ENCODE measurements around the gene KLHDC7B. TPM values are rescaled to one million over a fixed set of nuclear protein-coding genes. Genes with fewer than 3 reads are reported as not detected.
A peak's percentile ranks its signal among the peaks of the same experiment; 100 is the strongest.

The KLHDC7B gene
- total RNA-seq, 1 donor from 2014 or later, result not detected

GRCh38 chr22:50577987-50578775 is 32.5 kb downstream of the KLHDC7B start, which contains the start of gene CPT1B:
Gene CPT1B (minus strand): TSS chr22:50578427. CDS start chr22:50577915, 512 bp downstream.
- DNase-seq (ENCODE audit: missing footprints), result no peak
- intact Hi-C loops (cut with DNase I), result loop anchor here (1.0 to 2.0 kb wide), 2 partner anchors 15 to 43 kb away; no protein-coding TSS in a partner anchor
- ATAC-seq, result peak; percentile 29

DNA sequence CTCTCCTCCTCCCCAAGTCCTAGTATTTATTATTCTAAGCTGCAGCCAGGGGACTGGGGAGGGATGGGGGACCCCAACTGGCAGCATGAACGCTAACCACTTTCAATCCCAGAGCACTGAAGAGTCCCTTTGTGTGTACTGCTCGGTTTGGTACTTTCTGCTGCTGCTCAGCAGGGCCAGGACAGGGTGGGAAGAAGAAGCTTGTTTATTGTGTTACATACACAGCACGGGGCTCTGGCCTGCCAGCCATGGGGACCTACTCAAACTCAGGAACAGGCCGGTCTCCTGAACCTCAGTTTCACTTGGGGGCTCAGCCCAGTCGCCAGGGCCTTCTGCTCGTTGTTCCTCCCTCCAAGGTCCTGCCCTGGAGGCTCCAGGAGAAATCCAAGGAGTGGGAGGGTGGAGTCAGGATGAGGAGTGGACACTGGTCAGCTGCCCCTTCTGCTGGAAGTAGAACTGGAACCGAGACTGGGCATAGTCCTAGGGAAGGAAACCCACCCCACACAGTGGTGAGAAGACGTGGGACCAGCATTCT is 33.1 kb downstream of the KLHDC7B start:
- DNase-seq (ENCODE audit: missing footprints), result no peak
- no peak for ATAC-seq
- intact Hi-C loops (cut with DNase I), result loop anchor here (1.0 kb wide), 1 partner anchor 16 kb away; no protein-coding TSS in a partner anchor

DNA sequence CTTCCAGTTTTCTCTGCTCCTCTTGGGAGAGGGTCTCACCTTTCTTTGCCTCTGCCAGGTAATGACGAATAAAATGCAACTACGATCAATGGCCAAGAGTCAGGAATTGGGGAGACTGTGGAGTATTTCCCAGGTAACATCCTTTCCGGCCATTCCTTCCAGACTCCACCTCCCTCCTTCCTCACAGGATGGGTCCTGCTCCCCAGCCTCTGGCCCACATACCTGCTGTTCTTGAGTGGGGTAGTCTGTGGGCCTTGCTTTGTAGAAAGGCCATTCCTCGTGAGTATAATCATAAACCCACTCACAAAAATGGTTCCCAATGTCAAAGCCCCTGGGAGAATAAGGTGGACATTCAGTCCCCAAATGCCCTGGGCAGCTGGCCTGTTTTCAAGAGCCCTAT is 34.1 kb downstream of the KLHDC7B start:
- DNase-seq (ENCODE audit: missing footprints) (no peak), ATAC-seq (no peak)
- intact Hi-C loops (cut with DNase I), result loop anchor here (5.0 kb wide), 1 partner anchor 72 kb away; the partner anchor contains the start of genes LMF2 and NCAPH2

DNA sequence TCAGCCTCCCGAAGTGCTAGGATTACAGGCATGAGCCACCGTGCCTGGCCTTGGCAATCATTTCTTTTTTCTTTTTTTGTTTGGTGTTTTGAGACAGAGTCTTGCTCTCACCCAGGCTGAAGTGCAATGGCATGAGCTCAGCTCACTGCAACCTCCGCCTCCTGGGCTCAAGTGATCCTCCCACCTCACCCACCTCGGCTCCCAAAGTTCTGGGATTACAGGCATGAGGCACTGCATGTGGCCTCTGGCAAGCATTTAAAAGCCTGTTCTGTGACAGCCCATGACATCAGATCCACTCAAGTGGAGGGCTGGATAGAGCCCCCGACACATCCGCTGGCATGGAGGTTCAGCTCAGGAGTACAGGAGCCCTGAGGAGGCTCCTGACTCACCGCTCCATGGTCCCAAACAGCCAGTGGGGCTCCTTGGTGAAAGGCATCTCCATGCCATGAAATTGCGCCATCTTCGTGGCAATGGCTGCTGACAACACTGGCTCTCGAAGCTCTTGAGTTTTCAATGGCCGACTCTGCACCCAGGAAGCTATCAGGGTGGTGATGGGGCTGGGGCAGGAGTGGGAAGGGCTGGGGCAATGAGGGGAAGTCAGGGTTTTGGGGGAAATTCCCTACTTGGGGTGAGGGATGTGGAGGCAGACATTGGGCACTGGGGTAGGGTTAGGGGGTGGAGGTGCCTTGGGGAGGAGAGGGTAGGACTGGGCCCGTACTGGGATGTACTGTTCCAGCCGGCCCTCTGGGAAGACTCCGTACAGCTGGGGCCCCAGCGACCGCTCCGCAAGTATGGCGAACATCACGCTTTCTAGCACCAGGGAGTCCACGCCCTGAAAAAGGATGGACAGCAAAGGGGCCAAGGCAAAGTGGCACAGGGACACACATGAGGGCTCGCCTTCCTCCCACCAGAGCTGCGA is 35.6 kb downstream of the KLHDC7B start:
- ATAC-seq, result no peak
- intact Hi-C loops (cut with DNase I), result loop anchor here (5.0 kb wide), 1 partner anchor 74 kb away; the partner anchor contains the start of genes LMF2 and NCAPH2
- no peak for DNase-seq (ENCODE audit: missing footprints)

- peak; percentile 78 for DNase-seq (ENCODE audit: missing footprints)
- intact Hi-C loops (cut with DNase I), result loop anchor here (5.0 kb wide), 1 partner anchor 75 kb away; the partner anchor contains the start of genes LMF2 and NCAPH2
- ATAC-seq, result no peak
These were observed 36.3 kb downstream of the KLHDC7B start for GRCh38 chr22:50581950-50582492.

DNA sequence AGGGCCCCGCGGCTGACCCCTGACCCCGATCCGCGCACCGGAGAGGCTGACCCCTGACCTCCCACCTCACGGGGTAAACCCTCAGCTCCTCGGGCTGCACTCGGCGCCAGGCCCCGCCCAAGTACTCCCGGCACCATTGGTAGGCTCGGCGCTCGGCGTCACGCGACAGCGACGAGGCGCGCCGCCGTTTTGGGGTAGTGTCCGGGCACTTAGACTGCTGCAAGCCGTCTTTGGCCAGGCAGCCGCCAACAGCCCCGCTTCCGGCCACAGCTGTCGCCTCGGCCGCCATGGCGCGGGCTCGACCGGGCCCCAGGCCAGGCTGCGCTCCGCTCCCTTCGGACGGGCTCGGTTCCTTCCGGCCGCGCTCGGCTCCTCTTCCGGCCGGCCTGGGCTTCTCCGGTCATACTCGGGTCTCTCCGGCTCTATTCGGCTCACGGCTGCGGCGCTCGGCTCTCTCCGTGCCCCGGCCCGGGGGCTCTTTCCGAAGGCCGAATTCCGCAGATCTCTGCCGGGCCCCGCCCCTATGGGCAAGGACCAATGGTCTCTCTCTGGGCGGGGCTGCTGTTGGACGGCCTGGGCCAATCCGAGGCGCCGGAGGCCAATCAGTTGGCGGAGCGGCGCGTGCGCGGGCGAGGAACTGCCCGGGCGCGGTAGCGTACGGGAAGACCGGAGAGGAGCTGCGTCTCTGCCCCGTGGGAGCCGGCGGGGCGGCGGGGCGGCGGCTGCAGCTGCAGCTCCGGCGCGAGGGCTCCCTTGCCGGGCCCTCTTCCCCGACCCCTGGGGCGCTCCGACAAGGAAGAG is 37.0 kb downstream of the KLHDC7B start, which contains the start of gene CHKB:
Gene CHKB (minus strand): TSS at position 357 of the 801 bp plus-strand sequence. CDS start 68 bp downstream, at position 289.
- intact Hi-C loops (cut with DNase I), result loop anchor here (5.0 kb wide), 1 partner anchor 75 kb away; the partner anchor contains the start of genes LMF2 and NCAPH2
- peak; percentile 96 for ATAC-seq
- DNase-seq (ENCODE audit: missing footprints), result peak; percentile 99

GRCh38 chr22:50583294-50583861 is 37.7 kb downstream of the KLHDC7B start:
- ATAC-seq (peak; percentile 16), DNase-seq (ENCODE audit: missing footprints) (no peak)
- intact Hi-C loops (cut with DNase I), result loop anchor here (5.0 kb wide), 1 partner anchor 76 kb away; the partner anchor contains the start of genes LMF2 and NCAPH2

DNA sequence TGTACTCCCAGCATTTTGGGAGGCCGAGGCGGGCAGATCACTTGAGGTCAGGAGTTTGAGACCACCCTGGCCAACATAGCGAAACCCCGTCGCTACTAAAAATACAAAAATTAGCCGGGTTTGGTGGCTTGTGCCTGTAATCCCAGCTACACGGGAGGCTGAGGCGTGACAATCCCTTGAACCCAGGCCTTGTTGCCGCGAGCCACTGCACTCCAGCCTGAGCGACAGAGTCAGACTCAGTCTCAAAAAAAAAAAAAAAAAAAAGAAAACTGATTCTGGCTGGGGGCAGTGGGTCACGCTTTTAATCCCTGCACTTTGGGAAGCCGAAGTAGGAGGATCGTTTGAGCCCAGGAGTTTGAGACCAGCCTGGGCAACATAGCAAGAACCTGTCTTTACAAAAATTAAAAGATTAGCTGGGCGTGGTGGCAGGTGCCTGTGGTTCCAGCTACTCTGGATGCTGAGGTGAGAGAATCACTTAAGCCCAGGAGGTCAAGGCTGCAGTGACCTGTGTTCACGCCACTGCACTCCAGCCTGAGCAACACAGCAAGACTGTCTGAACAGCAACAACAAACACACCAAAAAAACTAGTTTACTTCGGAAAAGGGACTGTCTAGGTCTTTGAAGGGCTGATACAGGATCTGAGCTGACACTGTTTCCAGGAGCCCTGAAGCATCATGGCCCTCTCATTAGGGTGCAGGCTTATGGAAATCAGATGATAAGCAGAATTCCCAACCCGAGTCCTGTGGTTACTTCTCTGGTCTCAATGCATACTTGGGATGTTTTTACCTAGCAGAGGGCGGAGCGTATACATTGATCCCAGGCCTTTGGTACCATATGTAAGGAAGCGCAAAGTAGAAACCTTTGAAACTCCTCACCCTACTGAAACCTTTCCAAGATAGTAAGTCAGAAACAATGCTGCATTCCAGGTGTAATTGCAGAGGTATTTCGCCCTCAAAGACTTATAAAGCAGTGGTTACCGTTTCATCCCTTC is 38.7 kb downstream of the KLHDC7B start:
- ATAC-seq (no peak), DNase-seq (ENCODE audit: missing footprints) (no peak)
- intact Hi-C loops (cut with DNase I), result loop anchor here (5.0 kb wide), 1 partner anchor 77 kb away; the partner anchor contains the start of genes LMF2 and NCAPH2

DNA sequence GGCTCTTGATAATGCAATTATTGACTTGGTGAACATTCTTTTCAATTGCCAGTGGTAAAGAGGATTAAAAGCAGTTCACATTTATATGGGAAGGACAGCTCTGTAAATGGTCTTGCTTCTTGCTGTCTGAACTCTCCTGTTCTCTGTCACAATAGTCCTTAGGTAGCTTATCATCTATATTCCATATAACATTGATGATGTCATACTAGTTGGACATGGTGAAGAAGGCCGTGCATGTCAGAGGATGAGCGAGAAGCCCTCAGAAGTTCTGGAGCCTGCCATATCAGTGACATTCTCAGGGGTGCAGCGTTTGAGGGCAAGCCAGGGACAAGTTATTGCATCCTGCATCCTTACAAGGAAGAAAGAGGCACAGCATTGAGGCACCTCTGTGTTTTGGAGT is 39.5 kb downstream of the KLHDC7B start:
- no peak for ATAC-seq
- intact Hi-C loops (cut with DNase I), result no loop called here
- no peak for DNase-seq (ENCODE audit: missing footprints)

- ATAC-seq (no peak), DNase-seq (ENCODE audit: missing footprints) (no peak)
- intact Hi-C loops (cut with DNase I), result no loop called here
These were observed 40.1 kb downstream of the KLHDC7B start for GRCh38 chr22:50585781-50586180.

DNA sequence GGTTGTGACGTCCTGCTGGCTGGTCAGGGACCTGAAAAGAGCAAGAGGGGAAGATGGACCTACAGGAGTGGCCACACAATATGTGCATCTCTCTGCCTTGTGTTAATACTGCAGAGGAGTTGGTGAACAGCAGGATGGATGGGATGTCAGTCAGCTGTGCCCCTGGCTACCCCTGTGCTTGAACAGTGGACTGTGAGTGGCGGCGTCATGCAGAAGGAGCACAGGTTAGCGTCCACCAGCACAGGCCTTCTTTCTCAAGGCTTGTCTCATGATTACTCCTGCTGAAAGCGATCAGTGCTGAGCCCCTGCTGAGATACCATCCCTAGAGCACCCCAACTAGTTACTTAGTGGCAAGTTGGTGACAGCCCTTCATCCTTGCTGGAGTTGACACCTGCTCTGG is 40.7 kb downstream of the KLHDC7B start:
- intact Hi-C loops (cut with DNase I), result no loop called here
- ATAC-seq (no peak), DNase-seq (ENCODE audit: missing footprints) (no peak)

DNA sequence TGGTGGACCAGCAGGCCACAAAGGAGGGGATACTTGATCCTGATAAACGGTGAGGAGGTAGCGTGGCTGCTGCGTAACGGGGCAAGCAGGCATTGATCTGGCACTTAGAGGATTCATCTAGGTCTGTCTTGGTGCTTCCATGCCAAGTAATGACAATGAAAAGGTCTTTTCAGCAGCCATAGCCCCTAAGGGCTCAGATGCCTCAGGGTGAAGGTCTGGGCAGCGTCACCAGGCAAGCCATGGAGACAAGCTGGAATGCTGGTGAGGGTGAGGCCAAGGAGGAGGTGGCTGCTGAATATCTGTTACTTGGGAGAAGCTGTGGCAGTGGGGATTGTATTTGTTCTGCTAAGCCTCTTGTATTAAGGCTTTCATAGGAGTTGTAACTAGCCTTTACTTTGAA is 41.7 kb downstream of the KLHDC7B start:
- DNase-seq (ENCODE audit: missing footprints) (no peak), ATAC-seq (no peak)
- intact Hi-C loops (cut with DNase I), result no loop called here

DNA sequence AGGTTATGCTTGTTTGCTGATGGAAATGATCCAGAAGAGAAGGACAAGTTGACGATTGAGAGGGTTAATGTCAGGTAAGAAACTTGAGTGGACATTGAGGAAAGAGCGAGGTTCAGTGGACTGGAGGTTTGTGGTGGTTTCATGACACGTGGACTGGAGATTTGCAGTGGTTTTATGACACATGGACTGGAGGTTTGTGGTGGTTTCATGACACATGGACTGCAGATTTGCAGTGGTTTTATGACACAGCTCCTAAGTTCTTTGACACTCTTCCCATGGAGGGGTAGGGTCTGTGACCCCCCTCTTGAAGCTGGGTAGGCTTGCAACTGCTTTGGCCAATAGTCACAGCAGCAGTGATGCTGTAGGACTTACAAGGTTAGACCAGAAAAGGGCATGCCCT is 49.5 kb downstream of the KLHDC7B start:
- DNase-seq (ENCODE audit: missing footprints), result no peak
- ATAC-seq, result no peak
- intact Hi-C loops (cut with DNase I), result no loop called here

DNA sequence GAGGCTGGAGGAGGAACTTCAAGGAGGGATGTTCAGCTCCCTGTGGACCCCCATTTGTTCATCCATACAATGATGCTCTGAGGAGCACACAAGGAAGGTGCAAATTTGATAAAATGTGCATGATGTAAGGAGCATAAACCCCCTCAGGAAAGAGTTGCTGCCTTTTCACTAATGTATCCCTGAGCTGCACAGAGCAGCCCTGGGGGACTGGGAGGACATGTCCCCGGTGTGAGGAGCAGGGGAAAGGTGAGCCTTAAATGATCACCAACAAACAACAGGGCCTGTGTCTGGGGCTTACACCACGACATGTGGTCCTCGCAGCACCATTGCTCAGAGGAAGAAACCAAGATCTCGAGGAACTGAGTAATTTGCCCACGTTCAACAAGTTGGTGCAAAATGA is 51.4 kb downstream of the KLHDC7B start:
- ATAC-seq (no peak), DNase-seq (ENCODE audit: missing footprints) (no peak)
- intact Hi-C loops (cut with DNase I), result no loop called here

DNA sequence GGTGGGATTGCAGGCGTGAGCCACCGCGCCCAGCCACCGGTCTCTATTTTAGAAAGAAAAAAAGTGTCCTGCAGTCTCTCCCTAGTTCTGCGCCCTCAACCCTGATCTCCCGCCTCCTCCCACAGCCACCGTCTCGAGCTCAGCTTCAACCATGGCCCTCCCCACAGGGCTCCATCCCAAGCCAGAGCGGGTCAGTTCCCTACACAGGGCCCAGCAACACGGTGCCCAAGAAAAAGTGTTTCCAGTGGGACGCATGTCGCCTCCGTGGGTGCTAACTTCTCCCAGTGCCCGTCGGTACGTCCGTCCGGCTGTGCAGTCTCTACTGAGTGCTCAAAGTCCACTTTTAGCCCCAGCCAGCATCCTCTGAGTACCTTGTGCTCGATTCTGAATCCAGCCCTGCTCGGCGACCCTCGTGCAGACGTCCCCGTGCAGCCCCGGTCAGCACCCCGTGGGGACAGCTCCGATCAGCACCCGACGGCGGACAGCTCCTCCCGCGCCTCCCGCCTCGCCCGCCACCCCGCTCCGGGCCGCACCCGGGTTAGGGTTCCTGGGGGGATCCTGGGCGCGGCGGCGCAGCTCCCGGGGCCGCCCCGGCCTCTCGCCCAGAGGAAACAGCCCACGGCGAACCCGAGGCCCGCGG is 54.2 kb downstream of the KLHDC7B start:
- intact Hi-C loops (cut with DNase I), result no loop called here
- ATAC-seq, result peak; percentile 71
- DNase-seq (ENCODE audit: missing footprints), result no peak

DNA sequence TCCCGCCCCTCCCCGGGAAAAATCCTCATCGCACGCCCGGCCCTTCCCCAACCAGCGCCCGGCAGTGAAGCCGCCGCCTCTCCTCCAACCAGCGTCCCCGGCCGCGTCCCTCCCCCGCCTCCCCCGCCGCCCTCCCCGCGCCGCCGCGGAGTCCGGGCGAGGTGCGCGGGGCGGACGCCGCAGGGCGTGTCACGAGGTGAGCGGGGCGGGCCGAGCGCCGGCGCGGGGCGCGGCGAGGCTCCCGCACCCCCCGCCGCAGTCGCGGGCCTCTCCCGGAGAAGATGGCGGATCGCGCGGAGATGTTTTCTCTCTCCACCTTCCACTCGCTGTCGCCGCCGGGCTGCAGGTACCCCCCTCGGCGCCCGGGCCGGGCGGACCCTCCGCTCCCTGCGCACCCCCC is 54.8 kb downstream of the KLHDC7B start, which contains the start of gene MAPK8IP2:
Gene MAPK8IP2 (plus strand): TSS at position 256 of the 400 bp plus-strand sequence. CDS start 26 bp downstream, at position 282.
- DNase-seq (ENCODE audit: missing footprints), result no peak
- ATAC-seq, result no peak

More for the DNA sequence above, 54.8 kb downstream of the KLHDC7B start, which contains the start of gene MAPK8IP2:
- intact Hi-C loops (cut with DNase I), result no loop called here

All from Right ventricle myocardium inferior (tissue), 1 donor.